Keratinocyte (primary cell): ENCODE data around the gene APOBEC3C. TPM values are rescaled to one million over a fixed set of nuclear protein-coding genes. Genes with fewer than 3 reads are reported as not detected.
A peak's percentile ranks its signal among the peaks of the same experiment; 100 is the strongest.

Source experiments
- DNase-seq: peaks from one replicate; pipeline ENCODE4 v3.0.0-alpha.2; 2011; ENCODE audit warnings: low read depth, missing footprints, low spot score
- FAIRE-seq: peaks from 2 replicates; lab custom pipeline; 2011; peaks lifted over from hg19 to GRCh38; lab: Jason Lieb, UNC
- H2AFZ ChIP-seq: 2 replicates; pipeline ENCODE4 v1.6.0; 2012; ENCODE audit warnings: low read length, control low read depth, inconsistent platforms; ENCODE audit not compliant: control insufficient read depth
- H3K27ac ChIP-seq: 2 replicates; pipeline ENCODE4 v1.5.1; 2011; ENCODE audit warnings: low read length; ENCODE audit not compliant: control insufficient read depth, insufficient read depth
- H3K27me3 ChIP-seq: 3 replicates; pipeline ENCODE4 v1.6.0; 2011; ENCODE audit warnings: low read length; ENCODE audit not compliant: control insufficient read depth, insufficient read depth; ENCODE audit errors: extremely low read depth
- H3K36me3 ChIP-seq, 2 experiments: 2 replicates in 1 of 2; 3 replicates in 1 of 2; pipeline ENCODE4 v1.5.1; 2011; ENCODE audit warnings: low read length in 2 of 2, mild to moderate bottlenecking in 1 of 2; ENCODE audit not compliant: control insufficient read depth in 2 of 2, insufficient read depth in 2 of 2; ENCODE audit errors: extremely low read depth in 1 of 2
- H3K4me1 ChIP-seq: 3 replicates; pipeline ENCODE4 v1.5.1; 2011; ENCODE audit warnings: low read length; ENCODE audit not compliant: control insufficient read depth, insufficient read depth; ENCODE audit errors: extremely low read depth
- H3K4me2 ChIP-seq: 3 replicates; pipeline ENCODE4 v1.6.0; 2011; ENCODE audit warnings: low read depth, low read length; ENCODE audit not compliant: control insufficient read depth, insufficient read depth; ENCODE audit errors: extremely low read depth
- H3K4me3 ChIP-seq, 3 experiments: fragments of 200-600 bp in 1 of 3; sonication (generic) in 1 of 3; 2 replicates in 2 of 3; 3 replicates in 1 of 3; pipeline ENCODE4 v1.5.1; 2011 to 2016; ENCODE audit warnings: low read length in 3 of 3, mild to moderate bottlenecking in 3 of 3, control low read depth in 2 of 3, inconsistent platforms in 1 of 3, low read depth in 1 of 3, mixed read lengths in 1 of 3, mixed run types in 1 of 3, moderate library complexity in 1 of 3; ENCODE audit not compliant: control insufficient read depth in 2 of 3, insufficient read depth in 2 of 3; ENCODE audit errors: extremely low read depth in 1 of 3
- H3K79me2 ChIP-seq: 2 replicates; pipeline ENCODE4 v1.6.0; 2012; ENCODE audit warnings: low read length; ENCODE audit not compliant: control insufficient read depth, insufficient read depth
- H3K9ac ChIP-seq: 3 replicates; pipeline ENCODE4 v1.6.0; 2011; ENCODE audit warnings: low read length; ENCODE audit not compliant: control insufficient read depth, insufficient read depth; ENCODE audit errors: extremely low read depth
- H3K9me1 ChIP-seq: 3 replicates; pipeline ENCODE4 v1.6.0; 2011; ENCODE audit warnings: low read length; ENCODE audit not compliant: control insufficient read depth, insufficient read depth; ENCODE audit errors: extremely low read depth
- H3K9me3 ChIP-seq: 2 replicates; pipeline ENCODE4 v1.5.1; 2012; ENCODE audit warnings: low read depth, low read length; ENCODE audit not compliant: control insufficient read depth
- H4K20me1 ChIP-seq: 3 replicates; pipeline ENCODE4 v1.6.0; 2011; ENCODE audit warnings: low read length; ENCODE audit not compliant: control insufficient read depth, insufficient read depth; ENCODE audit errors: extremely low read depth
- CTCF ChIP-seq, 3 experiments: IDR thresholded peaks in 1 of 3; conservative IDR thresholded peaks in 1 of 3; optimal IDR thresholded peaks in 1 of 3; 2 replicates in 2 of 3; 3 replicates in 1 of 3; pipeline versions ENCODE3 to v1.5.1; 2011; ENCODE audit warnings: low read length in 3 of 3, mild to moderate bottlenecking in 3 of 3, moderate library complexity in 2 of 3, control low read depth in 1 of 3, inconsistent platforms in 1 of 3; ENCODE audit not compliant: insufficient read depth in 2 of 3; ENCODE audit errors: extremely low read depth in 1 of 3
- EZH2 ChIP-seq: IDR thresholded peaks from one replicate; pipeline ENCODE4 v1.6.1; 2012; ENCODE audit warnings: inconsistent platforms, mild to moderate bottlenecking, low read length, moderate library complexity
- dilution Hi-C: fragments of 300-500 bp; cut with MboI; formaldehyde crosslinking; loops from one replicate; pipeline ENCODE4 v1.7.0; 2020; ENCODE audit warnings: low sequenced_read_pairs; ENCODE audit not compliant: extremely low pct_ligation_motif_present
- polyA plus RNA-seq, 5 experiments: library from polyadenylated mRNA; depleted of rRNA in 3 of 5; stranded (reverse) in 3 of 5; stranded (forward) in 1 of 5; unstranded in 1 of 5; fragments of >200 nt; gene quantifications; 1 replicate in 1 of 5; 2 replicates in 3 of 5; 3 replicates in 1 of 5; pipeline versions ENCODE4 v1.2.1 to v1.2.3, GENCODE V29; 2011 to 2012; ENCODE audit warnings: missing spikeins in 2 of 5, low read depth in 1 of 5, low replicate concordance in 1 of 5

Gene APOBEC3C
- polyA plus RNA-seq, 1 donor (not counting 4 experiments of a cell fraction or from before 2014, with no cell fraction given): 34.7 TPM

- H3K79me2 ChIP-seq: no peaks in the 10 kb centered on the region
- peak overlapping the region; percentile 61 for H3K9ac ChIP-seq
- peak overlapping the region; percentile 78 for H2AFZ ChIP-seq
- no peaks in the 10 kb centered on the region for H3K27me3 ChIP-seq
- no peaks in the 10 kb centered on the region for H4K20me1 ChIP-seq
- peaks cover 22% of the 10 kb centered on the region for H3K4me1 ChIP-seq
- TF ChIP-seq EZH2: no peak
- TF ChIP-seq CTCF (optimal IDR thresholded peaks at IDR 0.05 in 1 of 3, IDR thresholded peaks at IDR 0.05 in 1 of 3, conservative IDR thresholded peaks at IDR 0.05 in 1 of 3; ENCODE audit: extremely low read depth in 1 of 3, insufficient read depth in 2 of 3, low read length in 3 of 3): peak; percentile 41 to 52 (median 51)
- peaks cover 2% of the 10 kb centered on the region for H3K9me3 ChIP-seq
- DNase-seq (no peak), FAIRE-seq (peak; percentile 13)
- H3K9me1 ChIP-seq: no peaks in the 10 kb centered on the region
- peak overlapping the region in 1 of 3 experiments; percentile 49 for H3K4me3 ChIP-seq
- peak overlapping the region; percentile 69 for H3K4me2 ChIP-seq
- dilution Hi-C loops: no loop called here
- H3K27ac ChIP-seq: peak overlapping the region; percentile 71
- no peaks in the 10 kb centered on the region for H3K36me3 ChIP-seq
These were observed 32.8 kb upstream of the APOBEC3C start for GRCh38 chr22:38981005-38981991.

- peaks cover 22% of the 10 kb centered on the region for H3K4me1 ChIP-seq
- no peaks in the 10 kb centered on the region for H3K79me2 ChIP-seq
- peak within 1 kb of the TSS; percentile 71 for H3K27ac ChIP-seq
- no peaks in the 10 kb centered on the region for H3K27me3 ChIP-seq
- peak; percentile 93 for FAIRE-seq
- H4K20me1 ChIP-seq: no peaks in the 10 kb centered on the region
- DNase-seq: peak; percentile 32
- TF ChIP-seq EZH2 (no peak), CTCF (optimal IDR thresholded peaks at IDR 0.05 in 1 of 3, IDR thresholded peaks at IDR 0.05 in 1 of 3, conservative IDR thresholded peaks at IDR 0.05 in 1 of 3; ENCODE audit: extremely low read depth in 1 of 3, insufficient read depth in 2 of 3, low read length in 3 of 3) (no peak)
- peaks cover 2% of the 10 kb centered on the region for H3K9me3 ChIP-seq
- H3K9me1 ChIP-seq: no peaks in the 10 kb centered on the region
- dilution Hi-C loops: no loop called here
- H3K9ac ChIP-seq: peak within 1 kb of the TSS; percentile 61
- no peaks in the 10 kb centered on the region for H3K36me3 ChIP-seq
- H3K4me3 ChIP-seq: peak within 1 kb of the TSS in 2 of 3 experiments; percentile 23 to 49
- peak within 1 kb of the TSS; percentile 78 for H2AFZ ChIP-seq
- peak within 1 kb of the TSS; percentile 69 for H3K4me2 ChIP-seq
These were observed 31.8 kb upstream of the APOBEC3C start, which contains the start of gene APOBEC3B for GRCh38 chr22:38981992-38982927. APOBEC3B (plus strand) TSS chr22:38982347; CDS start chr22:38982454, 107 bp downstream.
